HG03135 (cell line): ENCODE results near the gene ZFR2.
"Not testable (repeated sequence)": the region's sequence is repeated elsewhere in the genome, so short reads cannot be mapped to it uniquely, and the experiment has no call there.

ENCODE experiments used
- ATAC-seq: cut with Tn5 transposase; IDR thresholded peaks from one replicate; pipeline ENCODE4 v1.9.1; 2021; ENCODE audit warnings: mild to moderate bottlenecking, moderate library complexity; ENCODE audit not compliant: unreplicated experiment

Gene ZFR2

DNA sequence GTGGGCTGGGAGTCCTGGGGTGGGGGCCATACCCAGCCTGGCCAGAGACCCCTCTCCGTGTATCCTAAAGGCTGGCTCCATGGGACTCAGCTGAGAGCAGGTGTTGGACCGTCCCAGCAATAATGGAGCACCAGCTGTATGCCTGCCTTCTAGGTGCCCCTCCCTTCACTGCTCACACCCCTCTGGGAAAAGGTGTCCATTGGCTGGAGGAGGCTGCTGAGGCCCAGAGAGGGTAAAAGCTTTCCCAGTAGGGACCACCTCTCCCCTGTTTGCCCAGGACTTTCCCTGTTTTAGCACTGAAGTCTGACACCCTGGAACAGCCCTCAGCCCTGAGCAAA, 93.5 kb downstream of the ZFR2 start:
- no peak for ATAC-seq

DNA sequence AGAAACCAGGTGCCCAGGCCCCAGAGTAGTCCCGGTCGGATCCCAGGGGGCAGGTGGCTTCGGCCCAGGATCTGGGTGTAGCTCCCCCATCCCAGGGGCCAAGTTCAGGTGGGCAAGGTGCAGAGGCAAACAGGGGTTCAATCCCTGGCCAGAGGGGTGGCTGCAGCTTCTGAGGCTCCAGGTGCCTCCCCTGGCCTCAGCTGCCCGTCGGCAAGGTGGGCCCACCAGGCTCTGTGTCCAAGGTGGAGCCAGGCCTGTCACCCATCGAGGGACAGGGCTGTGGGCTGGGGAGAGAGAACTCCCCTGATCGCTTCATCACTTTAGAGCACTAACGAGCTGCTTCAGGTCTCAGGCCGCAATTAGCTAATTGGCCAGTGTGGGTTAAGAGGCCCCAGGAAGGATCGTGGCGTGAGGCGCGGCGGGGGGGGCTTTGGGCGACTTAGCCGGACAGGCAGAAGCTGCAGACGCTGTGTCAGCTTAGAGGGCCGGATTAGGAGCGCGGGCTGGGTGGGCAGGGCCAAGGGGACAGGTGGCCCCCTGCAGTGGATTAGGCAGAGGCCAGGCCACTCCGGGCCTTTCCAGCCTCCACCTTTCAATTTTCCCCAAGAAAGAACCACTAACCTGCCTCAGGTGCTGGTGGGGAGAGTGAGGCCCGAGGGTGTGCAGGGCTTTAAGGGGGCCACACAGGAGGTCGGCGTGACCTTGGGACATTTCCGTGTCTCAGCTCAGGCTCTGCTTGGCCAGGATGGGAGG, 94.0 kb downstream of the ZFR2 start:
- no peak for ATAC-seq

DNA sequence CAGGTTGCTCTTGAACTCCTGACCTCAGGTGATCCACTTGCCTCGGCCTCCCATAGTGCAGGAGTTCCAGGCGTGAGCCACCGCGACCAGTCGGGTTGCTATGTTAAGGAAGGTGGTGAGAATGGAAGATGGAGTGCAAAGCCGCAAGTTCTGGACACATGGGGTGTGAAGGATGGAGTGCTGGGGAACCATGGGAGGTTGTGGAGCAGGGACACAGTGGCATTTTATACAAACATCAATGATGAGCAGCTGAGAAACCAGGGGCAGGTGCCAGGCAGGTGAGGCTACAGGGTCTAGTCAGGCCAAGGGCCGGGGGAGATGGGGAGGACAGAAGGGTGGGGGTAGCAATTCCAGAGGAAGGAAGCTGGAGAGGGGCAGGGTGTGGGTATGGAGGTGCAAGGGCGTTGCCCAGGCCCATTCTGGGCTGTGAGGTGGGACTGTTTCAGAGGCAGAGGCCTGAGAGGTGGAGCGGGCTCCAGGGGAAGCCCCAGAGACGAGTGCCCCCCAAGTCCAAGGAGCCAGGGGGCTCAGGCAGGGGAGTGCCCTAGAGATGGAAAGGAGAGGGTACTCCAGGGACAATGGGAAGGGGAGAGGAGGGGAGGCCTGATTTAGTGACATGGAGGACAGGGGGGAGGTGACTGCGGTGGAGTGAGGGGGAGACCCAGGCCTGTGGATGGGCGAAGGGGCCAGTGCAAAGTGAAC, 94.9 kb downstream of the ZFR2 start:
- ATAC-seq = no peak

DNA sequence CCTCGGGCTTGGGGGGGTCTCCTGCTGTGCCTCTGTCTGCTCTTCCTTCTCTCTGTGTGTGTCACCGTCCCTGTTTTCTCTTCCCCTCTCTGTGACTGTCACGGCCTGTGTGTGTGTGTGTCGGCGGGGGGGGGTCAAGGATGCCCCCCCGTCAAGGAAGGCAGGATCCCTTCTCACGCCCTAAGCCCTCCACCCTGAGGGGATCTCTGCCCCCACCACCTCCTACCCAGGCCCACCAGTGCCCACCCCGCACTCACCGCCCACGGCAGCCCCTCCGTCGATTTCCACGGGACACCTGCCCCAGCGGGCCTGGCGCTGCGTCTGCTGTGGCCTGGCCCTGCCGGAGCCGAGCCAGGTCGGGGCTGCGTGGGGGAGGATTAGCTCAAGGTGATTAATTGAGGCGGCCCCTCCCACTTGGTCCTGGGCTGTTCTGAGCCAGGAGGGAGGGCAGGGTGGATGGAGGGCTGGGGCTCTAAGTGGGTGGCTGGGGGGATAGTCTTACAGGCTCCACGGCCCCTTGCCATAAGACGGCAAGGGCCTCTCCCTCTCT, 96.9 kb downstream of the ZFR2 start, which contains the start of gene RAX2:
RAX2 (minus strand) TSS at position 323 of the 550 bp plus-strand sequence. CDS start 486 bp downstream, outside the sequence.
- ATAC-seq = no peak

DNA sequence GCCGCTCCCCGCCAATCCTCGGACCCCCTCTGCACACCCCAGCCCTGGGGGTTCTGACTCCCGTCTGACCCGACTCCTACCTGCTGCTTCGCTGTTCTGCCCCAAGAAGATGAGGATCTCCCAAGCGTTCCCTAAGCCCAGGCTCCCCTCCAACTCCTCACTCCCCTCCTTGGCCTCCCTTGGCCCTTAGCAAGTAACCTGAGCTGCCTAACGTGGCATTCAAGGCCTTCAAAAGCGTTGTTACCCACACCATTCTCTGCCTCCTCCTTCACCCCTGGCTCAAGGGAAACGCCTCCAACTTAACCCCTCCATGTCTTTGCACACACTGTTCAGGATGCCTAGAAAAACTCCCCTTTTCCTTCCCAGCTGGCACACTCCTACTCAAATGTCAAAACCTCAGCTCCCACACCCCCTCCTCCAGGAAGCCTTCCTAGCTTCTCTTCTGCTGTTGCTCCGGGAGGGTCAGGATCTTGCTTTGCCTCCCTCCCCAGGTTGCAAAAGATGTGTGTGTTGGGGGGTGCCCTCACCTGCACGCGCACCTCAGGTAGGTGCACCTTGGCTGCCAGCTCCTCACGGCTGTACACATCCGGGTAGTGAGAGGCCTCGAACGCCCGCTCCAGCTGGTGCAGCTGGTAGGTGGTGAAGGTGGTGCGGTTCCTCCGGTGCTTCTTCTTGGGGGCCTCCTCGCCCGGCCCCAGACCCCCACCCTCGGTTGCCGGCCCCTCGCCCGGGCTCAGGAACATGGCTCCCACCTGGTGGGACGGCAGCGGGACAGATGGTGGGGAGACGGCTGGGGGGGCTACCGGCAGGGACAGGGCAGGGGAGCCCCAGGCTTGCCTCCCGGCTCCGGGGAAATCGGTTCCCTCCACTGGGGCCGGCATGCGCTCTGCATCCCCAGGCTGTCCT, 97.6 kb downstream of the ZFR2 start:
- ATAC-seq = no peak

DNA sequence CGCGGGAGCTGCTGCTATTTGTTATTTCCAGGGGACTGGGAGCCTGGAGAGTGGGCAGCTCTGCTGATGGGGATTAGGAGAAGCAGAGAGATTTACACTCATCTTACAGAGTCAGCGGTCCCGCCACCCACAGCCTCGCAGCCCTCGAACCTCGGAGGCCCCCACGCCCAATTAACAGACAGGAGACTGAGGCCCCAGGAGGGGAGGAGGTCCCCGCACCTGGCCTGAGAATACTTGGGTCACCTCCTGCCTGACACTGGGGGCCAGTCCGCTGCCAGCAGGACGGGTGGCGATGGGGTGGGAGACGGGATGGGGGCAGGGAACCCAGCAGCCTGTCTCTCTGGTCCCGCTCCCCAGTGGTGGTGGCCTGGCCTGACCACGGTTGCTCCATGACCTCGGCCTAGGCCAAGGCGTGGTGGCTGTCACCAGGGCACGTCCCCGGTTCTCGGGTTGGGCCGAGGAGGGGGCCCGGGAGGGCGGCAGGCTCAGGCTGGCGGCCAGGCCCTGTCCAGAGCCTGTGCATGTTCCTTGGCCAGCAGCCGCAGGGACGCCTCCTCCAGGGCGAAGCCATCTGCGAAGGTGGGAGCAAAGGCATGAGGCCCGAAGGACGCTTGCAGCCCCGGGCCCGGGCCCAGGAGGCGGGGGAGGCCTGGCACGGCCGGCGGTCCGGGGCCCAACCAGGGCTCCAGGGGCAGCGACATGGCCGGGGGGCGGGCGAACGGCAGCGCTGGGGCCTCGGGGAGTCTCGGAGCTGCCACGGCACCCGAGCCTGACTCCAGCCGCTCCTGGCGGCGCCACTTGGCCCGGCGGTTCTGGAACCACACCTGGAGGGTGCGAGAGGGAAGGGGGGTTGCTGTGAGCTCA, 98.5 kb downstream of the ZFR2 start:
- no peak for ATAC-seq

DNA sequence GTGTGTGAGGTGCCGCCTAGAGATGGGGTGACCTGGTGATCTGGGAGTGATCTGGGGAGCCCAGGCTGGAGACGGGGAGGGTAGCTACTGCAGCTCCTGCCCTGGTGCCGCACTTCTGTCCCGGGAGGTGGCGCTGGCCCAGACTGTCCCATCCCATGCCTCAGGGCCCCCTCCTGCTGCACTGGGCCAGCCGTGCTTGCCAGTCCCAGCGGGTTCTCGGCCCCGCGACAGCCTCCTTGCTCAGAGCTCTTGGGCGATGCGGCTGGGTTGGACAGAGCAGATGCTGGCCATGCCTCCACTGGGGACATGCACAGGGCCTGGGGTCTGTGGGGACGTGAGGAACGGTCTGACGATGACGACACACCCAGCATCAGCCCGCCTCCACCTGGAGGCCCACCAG, 99.3 kb downstream of the ZFR2 start:
- no peak for ATAC-seq

DNA sequence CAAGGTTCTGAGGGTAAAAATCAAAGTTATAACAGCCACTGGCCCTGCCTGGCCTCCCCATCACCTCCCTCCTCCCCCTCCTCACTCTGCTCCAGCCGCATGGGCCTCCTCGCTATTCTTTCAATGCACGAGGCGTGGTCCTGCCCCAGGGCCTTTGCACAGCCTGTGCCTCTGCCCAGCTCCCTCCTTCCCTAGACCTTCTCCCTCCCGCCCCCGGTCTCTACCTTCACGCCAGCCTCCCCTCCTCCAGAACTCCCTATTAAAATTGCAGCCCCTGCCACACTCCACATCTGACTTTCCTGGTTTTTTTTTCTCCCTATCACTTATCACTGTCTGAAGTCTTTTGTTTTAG, 100.1 kb downstream of the ZFR2 start:
- no peak for ATAC-seq

DNA sequence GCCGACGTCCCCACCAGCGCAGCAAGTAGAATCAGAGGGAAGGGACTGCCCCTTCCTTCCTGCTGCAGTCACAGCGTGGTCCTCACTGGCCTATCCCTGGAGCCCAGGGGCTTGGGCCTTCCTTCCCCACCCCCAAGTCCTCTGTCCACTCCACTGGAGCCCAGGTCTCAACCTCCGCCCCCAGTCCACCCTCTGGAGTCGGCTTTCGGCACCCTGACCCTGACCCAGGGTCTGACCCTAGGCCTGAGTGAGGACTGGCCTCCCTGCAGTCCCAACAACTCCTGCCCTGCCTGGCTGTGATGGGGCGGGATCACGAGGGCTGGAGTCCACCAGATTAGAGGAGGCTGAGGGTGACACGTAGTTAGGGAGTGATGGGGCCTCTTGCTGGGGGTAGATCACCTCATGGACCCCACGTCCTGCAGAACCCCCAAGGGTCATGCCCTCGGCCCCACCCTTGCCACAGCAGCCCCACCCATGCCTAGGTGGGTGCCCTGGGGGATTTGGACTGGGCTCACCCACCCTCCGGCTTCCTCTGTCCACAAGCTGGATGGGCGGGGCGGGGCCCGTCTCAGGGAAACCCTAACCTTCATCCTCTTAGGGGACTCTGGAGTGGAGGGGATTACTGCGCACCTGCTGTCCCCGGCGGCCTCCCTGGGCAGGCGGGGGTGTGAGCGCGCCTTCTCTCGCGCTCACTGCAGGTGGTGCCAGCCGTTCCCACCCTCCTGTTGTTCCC, 100.7 kb downstream of the ZFR2 start:
- no peak for ATAC-seq

DNA sequence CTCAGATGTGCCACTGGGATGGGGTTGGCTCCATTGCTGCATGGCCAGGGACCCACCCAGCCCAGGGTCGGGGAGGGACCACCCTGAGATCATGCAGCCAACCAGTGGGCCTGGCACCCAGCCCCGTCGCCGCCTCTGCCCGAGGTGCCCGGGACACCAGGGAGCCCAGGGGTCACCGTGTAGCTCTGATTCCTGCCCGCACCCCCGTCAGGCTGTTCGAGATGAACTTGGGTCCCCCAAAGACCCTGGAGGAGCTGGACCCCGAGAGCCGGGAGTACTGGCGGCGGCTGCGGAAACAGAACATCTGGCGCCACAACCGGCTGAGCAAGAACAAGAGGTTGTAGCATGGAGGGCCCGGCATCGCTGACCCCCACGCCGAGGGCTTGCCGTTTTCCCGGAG, 101.8 kb downstream of the ZFR2 start:
- ATAC-seq = no peak

DNA sequence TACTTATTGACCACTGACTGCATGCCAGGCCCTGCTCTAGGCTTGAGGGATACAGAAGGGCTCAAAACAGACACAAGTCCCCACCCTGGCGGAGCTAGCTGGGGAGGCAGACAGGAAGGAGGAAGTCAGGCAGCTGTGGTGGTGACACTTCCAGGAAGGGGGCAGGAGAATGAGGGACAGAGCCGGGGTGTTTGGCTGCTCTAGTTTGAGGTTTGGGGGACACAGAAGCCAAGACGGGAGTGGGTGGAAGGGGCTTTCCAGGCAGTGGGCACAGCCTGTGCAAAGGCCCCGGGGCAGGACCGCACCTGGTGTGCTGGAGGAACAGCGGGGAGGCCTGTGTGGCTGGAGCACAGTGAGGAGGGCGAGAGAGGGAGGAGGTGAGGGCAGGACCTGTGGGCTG, 102.3 kb downstream of the ZFR2 start:
- no peak for ATAC-seq

DNA sequence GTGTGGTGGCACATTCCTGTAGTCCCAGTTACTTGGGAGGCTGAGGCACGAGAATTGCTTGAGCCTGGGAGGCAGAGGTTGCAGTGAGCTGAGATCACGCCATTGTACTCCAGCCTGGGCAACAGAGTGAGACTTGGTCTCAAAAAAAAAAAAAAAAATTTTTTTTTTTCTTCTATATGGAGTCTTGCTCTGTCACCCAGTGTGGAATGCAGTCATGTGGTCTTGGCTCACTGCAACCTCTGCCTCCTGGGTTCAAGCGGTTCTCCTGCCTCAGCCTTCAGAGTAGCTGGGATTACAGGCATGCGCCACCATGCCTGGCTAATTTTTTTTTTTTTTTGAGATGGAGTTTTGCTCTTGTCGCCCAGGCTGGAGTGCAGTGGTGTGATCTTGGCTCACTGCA, 103.1 kb downstream of the ZFR2 start:
- not testable (repeated sequence) for ATAC-seq

DNA sequence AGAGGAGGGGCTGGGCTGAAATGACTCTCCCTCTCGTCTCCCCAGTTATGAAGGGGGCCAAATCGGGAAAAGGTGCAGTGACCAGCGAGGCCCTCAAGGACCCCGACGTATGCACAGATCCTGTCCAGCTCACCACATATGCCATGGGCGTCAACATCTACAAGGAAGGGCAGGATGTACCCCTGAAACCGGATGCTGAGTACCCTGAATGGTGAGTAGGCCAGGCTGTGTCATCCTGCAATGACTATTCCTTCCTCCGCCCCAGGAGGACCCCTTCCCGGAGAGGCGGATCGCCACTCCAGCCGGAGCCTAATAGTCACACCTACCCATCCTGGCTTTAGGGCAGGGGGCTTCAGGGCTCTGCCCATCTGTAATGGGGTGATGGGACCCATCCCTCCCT, 103.7 kb downstream of the ZFR2 start:
- ATAC-seq = no peak

DNA sequence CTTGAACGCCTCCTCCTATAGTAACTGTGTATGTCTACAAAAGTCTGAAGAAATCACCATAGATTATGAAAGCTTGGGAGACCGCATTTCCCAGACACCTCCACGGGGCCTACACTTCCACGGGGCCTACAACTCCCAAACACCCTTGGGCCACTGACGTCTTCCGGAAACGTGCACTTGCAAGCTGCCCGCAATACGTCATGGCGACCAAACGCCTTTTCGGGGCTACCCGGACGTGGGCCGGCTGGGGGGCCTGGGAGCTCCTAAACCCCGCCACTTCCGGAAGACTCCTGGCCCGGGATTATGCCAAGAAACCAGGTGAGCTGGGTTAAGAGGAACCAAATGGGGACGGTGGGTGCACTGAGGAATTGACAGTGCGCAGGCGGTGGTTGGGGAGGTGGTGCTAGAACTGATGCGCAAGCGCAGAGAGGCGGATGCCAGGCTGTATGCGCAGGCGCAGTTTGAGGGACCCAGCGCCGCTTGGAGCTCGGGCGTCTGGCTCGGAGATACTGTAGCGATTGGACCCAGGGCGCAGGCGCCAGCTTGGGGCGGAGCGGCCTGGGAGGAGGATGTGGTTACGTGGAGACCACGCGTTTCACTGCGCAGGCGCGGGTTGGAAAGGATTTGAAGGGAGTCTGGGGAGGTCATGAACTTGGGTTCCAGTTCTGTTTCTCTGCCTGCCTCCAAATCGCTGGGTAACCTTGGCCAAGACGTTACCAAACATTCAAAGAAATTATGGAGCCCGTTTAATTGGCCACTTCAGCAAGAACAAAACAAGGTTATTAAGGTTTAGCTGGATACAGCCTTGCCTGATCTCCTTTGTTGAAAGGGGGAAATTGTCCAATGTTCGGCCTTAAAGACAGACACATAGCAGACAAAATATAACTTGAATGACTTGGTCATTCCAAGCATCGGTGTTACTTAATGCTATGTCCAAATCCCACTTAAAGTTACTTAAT, 106.1 kb downstream of the ZFR2 start, which contains the start of gene MRPL54:
MRPL54 (plus strand) TSS at position 182 of the 959 bp plus-strand sequence; CDS start at position 201, 19 bp downstream.
- ATAC-seq = peak; percentile 70

DNA sequence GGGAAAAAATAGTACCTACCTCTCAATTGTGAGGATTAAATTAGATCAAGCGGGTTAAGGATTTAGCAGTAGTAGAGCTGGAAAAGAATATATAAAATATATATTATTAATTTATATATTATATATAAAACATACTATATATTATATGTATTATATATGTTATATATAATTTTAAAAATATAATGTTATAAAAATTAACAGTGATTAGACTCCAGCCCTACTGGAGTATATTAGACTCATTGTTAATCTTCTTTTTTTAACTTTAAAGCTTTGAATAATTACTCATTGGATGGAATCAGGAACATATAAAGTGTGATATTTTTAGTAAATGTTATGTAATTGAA, 106.7 kb downstream of the ZFR2 start:
- no peak for ATAC-seq

DNA sequence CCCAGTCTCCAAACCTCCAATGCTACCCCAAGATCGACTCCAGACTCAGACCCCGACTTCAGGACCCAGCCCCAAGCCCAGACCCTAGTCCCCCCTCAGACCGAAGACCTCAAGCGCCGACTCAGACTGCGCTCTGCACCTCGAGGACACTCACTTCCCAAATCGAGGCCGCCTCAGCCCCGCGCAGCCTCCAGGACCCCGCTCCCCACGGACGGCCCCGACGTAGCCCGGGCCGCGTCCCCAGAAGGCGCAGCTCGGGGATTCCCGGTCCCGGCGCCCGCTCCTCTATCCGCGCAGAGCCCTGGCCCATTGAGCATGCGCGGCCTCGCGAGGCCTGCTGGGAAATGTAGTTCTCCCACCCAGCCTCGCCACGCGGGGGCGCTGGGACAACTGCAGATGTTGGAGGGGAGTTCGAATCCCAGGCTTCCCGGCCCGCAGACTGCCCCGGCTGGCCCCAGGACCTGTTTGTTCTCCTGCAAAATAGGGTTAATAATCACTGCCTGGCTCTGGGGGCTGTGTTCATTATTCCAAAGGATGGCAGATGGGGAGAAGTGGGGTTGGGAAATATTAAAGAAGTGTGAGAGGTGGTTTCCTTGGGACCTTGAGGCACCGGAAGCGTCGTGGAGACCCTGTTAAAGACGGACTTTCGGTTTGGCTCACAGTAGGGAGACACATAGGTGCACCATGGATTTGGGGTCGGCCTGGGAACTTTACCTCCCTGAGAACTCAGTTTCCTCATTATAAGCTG, 107.3 kb downstream of the ZFR2 start, which contains the start of gene APBA3:
APBA3 (minus strand) TSS at position 311 of the 748 bp plus-strand sequence. CDS start 1,428 bp downstream, outside the sequence.
- ATAC-seq = peak; percentile 49

DNA sequence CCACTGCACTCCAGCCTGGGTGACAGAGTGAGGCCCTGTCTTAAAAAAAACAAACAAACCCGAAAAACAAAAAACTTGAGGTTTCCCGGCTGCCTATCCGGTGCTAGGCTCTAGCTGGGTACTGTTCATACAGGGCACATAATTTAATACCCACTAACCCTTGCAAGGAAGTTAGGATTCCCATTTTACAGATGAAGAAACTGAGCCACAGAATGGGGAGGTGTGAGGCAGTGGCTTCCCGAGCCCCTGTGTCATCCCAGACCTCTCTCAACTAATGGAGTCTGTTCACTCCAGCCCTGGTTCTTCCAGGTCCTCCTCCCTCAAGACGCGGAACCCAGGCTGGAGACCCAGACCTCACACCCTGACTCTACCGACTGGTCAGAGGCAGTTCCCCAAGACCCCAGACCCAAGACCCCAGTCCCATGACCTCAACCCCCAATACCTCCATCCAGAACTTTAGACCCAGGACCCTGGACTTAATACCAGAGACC, 107.9 kb downstream of the ZFR2 start:
- no peak for ATAC-seq
